Measurements from ENCODE around the gene ATP8A2.

- TF ChIP-seq CTCF (IDR thresholded peaks at IDR 0.05) = no peak
- no peak for TF ChIP-seq POLR2A (IDR thresholded peaks at IDR 0.05)
These were observed 527.2 kb downstream of the ATP8A2 start for GRCh38 chr13:25898991-25899390.

Measured in testis (tissue), 2 donors.